ENCODE data around the gene KCNJ10.

DNA sequence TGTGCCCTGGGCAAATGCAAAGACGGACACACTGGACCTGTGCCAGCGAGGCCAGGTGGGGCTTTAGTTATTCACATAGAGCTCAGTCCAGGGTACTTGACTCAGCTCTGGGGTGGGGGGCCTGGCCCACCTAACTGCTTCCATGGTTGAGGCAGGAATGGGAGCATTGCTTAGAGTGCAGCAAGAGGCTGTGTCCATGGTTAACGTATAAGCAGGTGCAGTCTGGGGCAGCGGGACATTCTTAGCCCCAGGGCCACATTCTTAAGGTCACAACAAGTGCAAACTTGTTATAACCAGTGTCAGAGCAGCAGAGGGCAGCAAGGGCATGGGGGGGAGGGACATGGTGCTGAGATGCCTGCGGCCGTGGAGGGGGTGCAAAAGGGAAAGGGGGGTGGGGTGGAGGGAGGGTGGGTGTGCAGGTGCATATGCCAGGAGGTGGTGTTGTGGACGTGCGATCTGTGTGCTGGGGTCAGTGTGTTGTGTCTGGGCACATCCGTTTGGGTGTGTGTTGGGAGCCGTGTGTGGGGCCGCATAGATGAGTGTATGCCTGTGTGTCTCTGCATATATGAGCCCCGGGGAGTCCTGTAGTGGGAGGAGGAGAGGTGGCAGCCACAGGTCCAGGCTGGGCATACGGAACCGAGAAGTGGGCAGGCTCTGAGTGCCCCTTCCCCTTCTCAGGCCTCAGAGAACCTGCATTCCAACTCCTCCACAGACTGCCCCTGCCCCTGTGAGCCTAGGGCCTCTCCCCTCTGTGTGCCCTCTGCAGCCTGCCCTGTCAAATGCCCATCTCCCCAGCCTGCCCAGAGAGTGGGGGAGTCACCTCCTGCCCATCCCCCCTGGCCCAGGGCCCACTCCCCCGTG is 8.4 kb downstream of the KCNJ10 start:
- TF ChIP-seq, protein P1, sequence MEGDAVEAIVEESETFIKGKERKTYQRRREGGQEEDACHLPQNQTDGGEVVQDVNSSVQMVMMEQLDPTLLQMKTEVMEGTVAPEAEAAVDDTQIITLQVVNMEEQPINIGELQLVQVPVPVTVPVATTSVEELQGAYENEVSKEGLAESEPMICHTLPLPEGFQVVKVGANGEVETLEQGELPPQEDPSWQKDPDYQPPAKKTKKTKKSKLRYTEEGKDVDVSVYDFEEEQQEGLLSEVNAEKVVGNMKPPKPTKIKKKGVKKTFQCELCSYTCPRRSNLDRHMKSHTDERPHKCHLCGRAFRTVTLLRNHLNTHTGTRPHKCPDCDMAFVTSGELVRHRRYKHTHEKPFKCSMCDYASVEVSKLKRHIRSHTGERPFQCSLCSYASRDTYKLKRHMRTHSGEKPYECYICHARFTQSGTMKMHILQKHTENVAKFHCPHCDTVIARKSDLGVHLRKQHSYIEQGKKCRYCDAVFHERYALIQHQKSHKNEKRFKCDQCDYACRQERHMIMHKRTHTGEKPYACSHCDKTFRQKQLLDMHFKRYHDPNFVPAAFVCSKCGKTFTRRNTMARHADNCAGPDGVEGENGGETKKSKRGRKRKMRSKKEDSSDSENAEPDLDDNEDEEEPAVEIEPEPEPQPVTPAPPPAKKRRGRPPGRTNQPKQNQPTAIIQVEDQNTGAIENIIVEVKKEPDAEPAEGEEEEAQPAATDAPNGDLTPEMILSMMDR (IDR thresholded peaks at IDR 0.05; ENCODE audit: low read length), result no peak
- no peak for TF ChIP-seq EZH2 (IDR thresholded peaks at IDR 0.05; ENCODE audit: borderline replicate concordance, low read length)
